Stimulated activated effector memory CD8-positive, alpha-beta T cell treated with anti-CD3 and anti-CD28 coated beads, Interleukin-12 subunit alpha, Interleukin-12 subunit beta, amount 100 ng/mL, for 72 hours (primary cell): Measurements from ENCODE around the gene PRKG1.

Source experiments
- ATAC-seq: fragments of 150-1000 bp; cut with Tn5 transposase; 2 replicates; pipeline ENCODE4 v1.10.0; 2021
- DNase-seq, 2 donors: peaks; one replicate each; pipeline ENCODE4 v3.0.0; 2021 to 2022; ENCODE audit warnings: low spot score in 2 of 2
- H3K27ac Mint-ChIP-seq: one replicate; pipeline ENCODE4 v1.8.0; 2022; ENCODE audit warnings: mild to moderate bottlenecking, mixed read lengths
- H3K36me3 Mint-ChIP-seq: one replicate; pipeline ENCODE4 v1.8.0; 2022; ENCODE audit warnings: mild to moderate bottlenecking, mixed read lengths
- H3K4me1 Mint-ChIP-seq: one replicate; pipeline ENCODE4 v1.8.0; 2022; ENCODE audit warnings: mixed read lengths
- H3K4me3 Mint-ChIP-seq: one replicate; pipeline ENCODE4 v1.8.0; 2022; ENCODE audit warnings: mild to moderate bottlenecking, mixed read lengths
- H3K9me3 Mint-ChIP-seq: one replicate; pipeline ENCODE4 v1.8.0; 2022; ENCODE audit warnings: mixed read lengths

PRKG1 gene

GRCh38 chr10:51952056-51952455, 877.8 kb downstream of the PRKG1 start:
- ATAC-seq (no peak), DNase-seq (no peak)
- Mint-ChIP-seq H3K4me1 (no peaks in the 10 kb centered on the region), H3K27ac (no peak overlapping the region), H3K4me3 (no peak overlapping the region), H3K36me3 (no peaks in the 10 kb centered on the region), H3K9me3 (no peaks in the 10 kb centered on the region)

GRCh38 chr10:51955696-51956095, 881.4 kb downstream of the PRKG1 start:
- Mint-ChIP-seq H3K4me3 (no peak overlapping the region), H3K27ac (no peak overlapping the region), H3K36me3 (no peaks in the 10 kb centered on the region), H3K4me1 (no peaks in the 10 kb centered on the region), H3K9me3 (no peaks in the 10 kb centered on the region)
- ATAC-seq (no peak), DNase-seq (no peak)

- no peaks in the 10 kb centered on the region for H3K36me3 Mint-ChIP-seq
- H3K27ac Mint-ChIP-seq = no peak overlapping the region
- ATAC-seq (no peak), DNase-seq (no peak)
- no peak overlapping the region for H3K4me3 Mint-ChIP-seq
- no peaks in the 10 kb centered on the region for H3K9me3 Mint-ChIP-seq
- no peaks in the 10 kb centered on the region for H3K4me1 Mint-ChIP-seq
These were observed 882.5 kb downstream of the PRKG1 start for GRCh38 chr10:51956822-51957221.

GRCh38 chr10:51960494-51960895, 886.2 kb downstream of the PRKG1 start:
- H3K4me1 Mint-ChIP-seq = no peaks in the 10 kb centered on the region
- no peaks in the 10 kb centered on the region for H3K36me3 Mint-ChIP-seq
- no peak for ATAC-seq

GRCh38 chr10:51961401-51961800, 887.1 kb downstream of the PRKG1 start:
- ATAC-seq = no peak

More at GRCh38 chr10:51960494-51960895, 886.2 kb downstream of the PRKG1 start:
- no peak overlapping the region for H3K4me3 Mint-ChIP-seq
- no peak overlapping the region for H3K27ac Mint-ChIP-seq
- no peaks in the 10 kb centered on the region for H3K9me3 Mint-ChIP-seq
- DNase-seq = no peak

GRCh38 chr10:51964630-51965029, 890.3 kb downstream of the PRKG1 start:
- no peaks in the 10 kb centered on the region for H3K36me3 Mint-ChIP-seq
- H3K4me1 Mint-ChIP-seq = no peaks in the 10 kb centered on the region
- no peak for DNase-seq
- H3K9me3 Mint-ChIP-seq = no peaks in the 10 kb centered on the region
- H3K27ac Mint-ChIP-seq = no peak overlapping the region
- ATAC-seq = no peak
- no peak overlapping the region for H3K4me3 Mint-ChIP-seq

More at GRCh38 chr10:51961401-51961800, 887.1 kb downstream of the PRKG1 start:
- no peaks in the 10 kb centered on the region for H3K4me1 Mint-ChIP-seq
- no peaks in the 10 kb centered on the region for H3K36me3 Mint-ChIP-seq
- H3K4me3 Mint-ChIP-seq = no peak overlapping the region
- no peaks in the 10 kb centered on the region for H3K9me3 Mint-ChIP-seq
- DNase-seq = no peak
- no peak overlapping the region for H3K27ac Mint-ChIP-seq

- ATAC-seq (no peak), DNase-seq (no peak)
- H3K27ac Mint-ChIP-seq = no peak overlapping the region
- no peaks in the 10 kb centered on the region for H3K36me3 Mint-ChIP-seq
- no peaks in the 10 kb centered on the region for H3K4me1 Mint-ChIP-seq
- H3K9me3 Mint-ChIP-seq = no peaks in the 10 kb centered on the region
- no peak overlapping the region for H3K4me3 Mint-ChIP-seq
These were observed 891.2 kb downstream of the PRKG1 start for GRCh38 chr10:51965451-51965850.

- Mint-ChIP-seq H3K4me3 (no peak overlapping the region), H3K36me3 (no peaks in the 10 kb centered on the region), H3K27ac (no peak overlapping the region), H3K9me3 (no peaks in the 10 kb centered on the region), H3K4me1 (no peaks in the 10 kb centered on the region)
- DNase-seq (peak in 1 of 2 donors; percentile 49), ATAC-seq (peak; percentile 43)
These were observed 898.6 kb downstream of the PRKG1 start for GRCh38 chr10:51972733-51973346.

GRCh38 chr10:51980752-51981151, 906.5 kb downstream of the PRKG1 start:
- no peaks in the 10 kb centered on the region for H3K4me1 Mint-ChIP-seq
- H3K4me3 Mint-ChIP-seq = no peak overlapping the region
- H3K27ac Mint-ChIP-seq = no peak overlapping the region
- DNase-seq (no peak), ATAC-seq (no peak)
- peaks cover 18% of the 10 kb centered on the region for H3K9me3 Mint-ChIP-seq
- H3K36me3 Mint-ChIP-seq = no peaks in the 10 kb centered on the region

GRCh38 chr10:51981731-51982130, 907.4 kb downstream of the PRKG1 start:
- H3K27ac Mint-ChIP-seq = no peak overlapping the region
- no peaks in the 10 kb centered on the region for H3K36me3 Mint-ChIP-seq
- no peak overlapping the region for H3K4me3 Mint-ChIP-seq
- DNase-seq (no peak), ATAC-seq (no peak)
- no peaks in the 10 kb centered on the region for H3K4me1 Mint-ChIP-seq
- peaks cover 18% of the 10 kb centered on the region for H3K9me3 Mint-ChIP-seq

GRCh38 chr10:51983481-51983880, 909.2 kb downstream of the PRKG1 start:
- H3K4me1 Mint-ChIP-seq = no peaks in the 10 kb centered on the region
- peak; percentile 16 for ATAC-seq
- no peak for DNase-seq
- H3K27ac Mint-ChIP-seq = no peak overlapping the region
- no peaks in the 10 kb centered on the region for H3K36me3 Mint-ChIP-seq
- H3K4me3 Mint-ChIP-seq = no peak overlapping the region
- peaks cover 16% of the 10 kb centered on the region for H3K9me3 Mint-ChIP-seq

- H3K4me1 Mint-ChIP-seq = no peaks in the 10 kb centered on the region
- H3K9me3 Mint-ChIP-seq = peaks cover 11% of the 10 kb centered on the region
- no peak overlapping the region for H3K4me3 Mint-ChIP-seq
- ATAC-seq = no peak
- no peaks in the 10 kb centered on the region for H3K36me3 Mint-ChIP-seq
- H3K27ac Mint-ChIP-seq = no peak overlapping the region
- no peak for DNase-seq
These were observed 911.0 kb downstream of the PRKG1 start for GRCh38 chr10:51985336-51985735.

- no peak for ATAC-seq
- no peaks in the 10 kb centered on the region for H3K4me1 Mint-ChIP-seq
- no peak overlapping the region for H3K4me3 Mint-ChIP-seq
- H3K36me3 Mint-ChIP-seq = no peaks in the 10 kb centered on the region
- DNase-seq = no peak
- H3K27ac Mint-ChIP-seq = no peak overlapping the region
- H3K9me3 Mint-ChIP-seq = peaks cover 12% of the 10 kb centered on the region
These were observed 912.2 kb downstream of the PRKG1 start for GRCh38 chr10:51986516-51986915.

GRCh38 chr10:51993475-51993874, 919.2 kb downstream of the PRKG1 start:
- Mint-ChIP-seq H3K9me3 (peaks cover 4% of the 10 kb centered on the region), H3K4me3 (no peak overlapping the region), H3K27ac (no peak overlapping the region), H3K36me3 (no peaks in the 10 kb centered on the region), H3K4me1 (no peaks in the 10 kb centered on the region)
- DNase-seq = no peak
- no peak for ATAC-seq

GRCh38 chr10:51999096-51999495, 924.8 kb downstream of the PRKG1 start:
- Mint-ChIP-seq H3K4me3 (no peak overlapping the region), H3K27ac (no peak overlapping the region), H3K9me3 (no peaks in the 10 kb centered on the region), H3K36me3 (no peaks in the 10 kb centered on the region), H3K4me1 (no peaks in the 10 kb centered on the region)
- DNase-seq (no peak), ATAC-seq (no peak)

- Mint-ChIP-seq H3K36me3 (no peaks in the 10 kb centered on the region), H3K9me3 (peaks cover 7% of the 10 kb centered on the region), H3K4me3 (no peak overlapping the region), H3K4me1 (no peaks in the 10 kb centered on the region), H3K27ac (no peak overlapping the region)
- DNase-seq (no peak), ATAC-seq (no peak)
These were observed 930.2 kb downstream of the PRKG1 start for GRCh38 chr10:52004342-52004949.
